ENCODE results near the gene RNASE11.
"Not testable (repeated sequence)": the region's sequence is repeated elsewhere in the genome, so short reads cannot be mapped to it uniquely, and the experiment has no call there.

Gene RNASE11

GRCh38 chr14:20597108-20597507 is 9.3 kb upstream of the RNASE11 start:
- Histone ChIP-seq H3K4me1 (no peaks in the 10 kb centered on the region), H3K4me3 (ENCODE audit: low read depth, low read length) (no peak overlapping the region), H3K27ac (no peak overlapping the region), H3K9ac (no peak overlapping the region), H3K36me3 (ENCODE audit: control insufficient read depth, insufficient read depth, low read length) (no peaks in the 10 kb centered on the region), H2AFZ (no peak overlapping the region), H3K79me2 (no peaks in the 10 kb centered on the region), H3K27me3 (ENCODE audit: control insufficient read depth, insufficient read depth, low read length) (no peaks in the 10 kb centered on the region), H3K9me3 (ENCODE audit: control insufficient read depth, low read length) (no peaks in the 10 kb centered on the region), H3K4me2 (ENCODE audit: low read length) (no peak overlapping the region)
- no peak for TF ChIP-seq CTCF (IDR thresholded peaks at IDR 0.05)

GRCh38 chr14:20595726-20596125 is 7.9 kb upstream of the RNASE11 start:
- H3K36me3 ChIP-seq (ENCODE audit: control insufficient read depth, insufficient read depth, low read length); H3K4me2 ChIP-seq (ENCODE audit: low read length); H2AFZ ChIP-seq; H3K4me1 ChIP-seq; H3K27me3 ChIP-seq (ENCODE audit: control insufficient read depth, insufficient read depth, low read length); H3K27ac ChIP-seq; H3K9me3 ChIP-seq (ENCODE audit: control insufficient read depth, low read length); H3K79me2 ChIP-seq; H3K9ac ChIP-seq; H3K4me3 ChIP-seq (ENCODE audit: low read depth, low read length): not testable (repeated sequence)

GRCh38 chr14:20592574-20592973 is 4.8 kb upstream of the RNASE11 start:
- H3K4me3 ChIP-seq (ENCODE audit: low read depth, low read length) = no peak overlapping the region
- H3K9me3 ChIP-seq (ENCODE audit: control insufficient read depth, low read length) = no peaks in the 10 kb centered on the region
- no peak for TF ChIP-seq CTCF (IDR thresholded peaks at IDR 0.05)
- H3K27ac ChIP-seq = no peak overlapping the region
- no peak overlapping the region for H2AFZ ChIP-seq
- H3K27me3 ChIP-seq (ENCODE audit: control insufficient read depth, insufficient read depth, low read length) = no peaks in the 10 kb centered on the region
- no peak overlapping the region for H3K4me2 ChIP-seq (ENCODE audit: low read length)
- no peak overlapping the region for H3K9ac ChIP-seq
- no peaks in the 10 kb centered on the region for H3K79me2 ChIP-seq
- H3K36me3 ChIP-seq (ENCODE audit: control insufficient read depth, insufficient read depth, low read length) = no peaks in the 10 kb centered on the region
- no peaks in the 10 kb centered on the region for H3K4me1 ChIP-seq

- no peaks in the 10 kb centered on the region for H3K9me3 ChIP-seq (ENCODE audit: control insufficient read depth, low read length)
- H3K36me3 ChIP-seq (ENCODE audit: control insufficient read depth, insufficient read depth, low read length) = no peaks in the 10 kb centered on the region
- no peak within 1 kb of the TSS for H3K27ac ChIP-seq
- H3K79me2 ChIP-seq = no peaks in the 10 kb centered on the region
- no peak for TF ChIP-seq CTCF (IDR thresholded peaks at IDR 0.05)
- H3K4me1 ChIP-seq = no peaks in the 10 kb centered on the region
- H2AFZ ChIP-seq = no peak within 1 kb of the TSS
- no peaks in the 10 kb centered on the region for H3K27me3 ChIP-seq (ENCODE audit: control insufficient read depth, insufficient read depth, low read length)
- H3K4me2 ChIP-seq (ENCODE audit: low read length) = no peak within 1 kb of the TSS
- H3K4me3 ChIP-seq (ENCODE audit: low read depth, low read length) = no peak within 1 kb of the TSS
- no peak within 1 kb of the TSS for H3K9ac ChIP-seq
Measured at GRCh38 chr14:20591235-20591634, 3.4 kb upstream of the RNASE11 start, which contains the start of gene RNASE12. RNASE12 (minus strand) TSS chr14:20591376; CDS start chr14:20590723, 653 bp downstream.

- Histone ChIP-seq H3K4me2 (ENCODE audit: low read length) (no peak overlapping the region), H3K27ac (no peak overlapping the region), H3K9ac (no peak overlapping the region), H3K27me3 (ENCODE audit: control insufficient read depth, insufficient read depth, low read length) (no peaks in the 10 kb centered on the region), H2AFZ (no peak overlapping the region), H3K9me3 (ENCODE audit: control insufficient read depth, low read length) (no peaks in the 10 kb centered on the region), H3K4me3 (ENCODE audit: low read depth, low read length) (no peak overlapping the region), H3K4me1 (no peaks in the 10 kb centered on the region), H3K36me3 (ENCODE audit: control insufficient read depth, insufficient read depth, low read length) (no peaks in the 10 kb centered on the region), H3K79me2 (no peaks in the 10 kb centered on the region)
- no peak for TF ChIP-seq CTCF (IDR thresholded peaks at IDR 0.05)
Measured at GRCh38 chr14:20583908-20584307, 3.9 kb downstream of the RNASE11 start.
